ENCODE results near the gene SUPV3L1.
A peak's percentile ranks its signal among the peaks of the same experiment; 100 is the strongest.
"Not testable (repeated sequence)": the region's sequence is repeated elsewhere in the genome, so short reads cannot be mapped to it uniquely, and the experiment has no call there.

The SUPV3L1 gene

GRCh38 chr10:69168493-69168892, 11.5 kb upstream of the SUPV3L1 start:
- POLR2A ChIA-PET = no interaction called here
- no peak for DNase-seq (ENCODE audit: extremely low spot score)
- CTCF ChIA-PET = no interaction called here
- TF ChIP-seq HDGF (IDR thresholded peaks at IDR 0.05; ENCODE audit: borderline replicate concordance) (no peak), ELF4 (IDR thresholded peaks at IDR 0.05) (no peak), PKNOX1 (IDR thresholded peaks at IDR 0.05) (no peak), SP1 (IDR thresholded peaks at IDR 0.05) (no peak), FOXK2 (IDR thresholded peaks at IDR 0.05) (no peak), L3MBTL2 (conservative IDR thresholded peaks at IDR 0.05) (no peak)

- ChIA-PET CTCF (no interaction called here), POLR2A (no interaction called here)
- no peak for DNase-seq (ENCODE audit: extremely low spot score)
- TF ChIP-seq FOXK2 (IDR thresholded peaks at IDR 0.05) (no peak), FOXA1 (IDR thresholded peaks at IDR 0.05) (no peak), BHLHE40 (IDR thresholded peaks at IDR 0.05; ENCODE audit: borderline replicate concordance) (no peak), LEF1 (IDR thresholded peaks at IDR 0.05; ENCODE audit: borderline replicate concordance) (no peak), L3MBTL2 (conservative IDR thresholded peaks at IDR 0.05) (no peak), FOXM1 (IDR thresholded peaks at IDR 0.05; ENCODE audit: borderline replicate concordance) (no peak), PKNOX1 (IDR thresholded peaks at IDR 0.05) (no peak), ZNF384 (IDR thresholded peaks at IDR 0.05) (no peak), ELF4 (IDR thresholded peaks at IDR 0.05) (no peak), CTBP1 (IDR thresholded peaks at IDR 0.05; ENCODE audit: borderline replicate concordance) (no peak), HDGF (IDR thresholded peaks at IDR 0.05; ENCODE audit: borderline replicate concordance) (no peak), NFRKB (IDR thresholded peaks at IDR 0.05) (no peak), SUZ12 (IDR thresholded peaks at IDR 0.05) (no peak), TARDBP (IDR thresholded peaks at IDR 0.05) (no peak)
Observed at GRCh38 chr10:69172241-69172982, 7.6 kb upstream of the SUPV3L1 start.

GRCh38 chr10:69175326-69175725, 4.7 kb upstream of the SUPV3L1 start:
- CTCF ChIA-PET; DNase-seq (ENCODE audit: extremely low spot score): not testable (repeated sequence)
- POLR2A ChIA-PET = interaction anchor here (1.1 kb wide), 1 partner anchor 51 kb away, joined by 3 read pairs; no protein-coding TSS in a partner anchor

- CTCF ChIA-PET = no interaction called here
- POLR2A ChIA-PET = no interaction called here
- TF ChIP-seq BHLHE40 (IDR thresholded peaks at IDR 0.05; ENCODE audit: borderline replicate concordance) (no peak), NFRKB (IDR thresholded peaks at IDR 0.05) (no peak), L3MBTL2 (conservative IDR thresholded peaks at IDR 0.05) (no peak), LEF1 (IDR thresholded peaks at IDR 0.05; ENCODE audit: borderline replicate concordance) (no peak), PKNOX1 (IDR thresholded peaks at IDR 0.05) (no peak), HDGF (IDR thresholded peaks at IDR 0.05; ENCODE audit: borderline replicate concordance) (no peak), FOXM1 (IDR thresholded peaks at IDR 0.05; ENCODE audit: borderline replicate concordance) (no peak), ARNT (IDR thresholded peaks at IDR 0.05) (no peak), ZNF384 (IDR thresholded peaks at IDR 0.05) (no peak), FOXK2 (IDR thresholded peaks at IDR 0.05) (no peak), SUZ12 (IDR thresholded peaks at IDR 0.05) (no peak), SP1 (IDR thresholded peaks at IDR 0.05) (no peak), FOXA1 (IDR thresholded peaks at IDR 0.05) (no peak), TARDBP (IDR thresholded peaks at IDR 0.05) (no peak)
- no peak for DNase-seq (ENCODE audit: extremely low spot score)
Observed at GRCh38 chr10:69176823-69177222, 3.2 kb upstream of the SUPV3L1 start.

GRCh38 chr10:69179089-69179742, 818 bp upstream of the SUPV3L1 start:
- POLR2A ChIA-PET = interaction anchor here (1.4 kb wide), 1 partner anchor 37 kb away, joined by 5 read pairs; no protein-coding TSS in a partner anchor
- DNase-seq (ENCODE audit: extremely low spot score) = peak; percentile 34
- CTCF ChIA-PET = no interaction called here
- no peak for TF ChIP-seq FOXA1 (IDR thresholded peaks at IDR 0.05)
- TF ChIP-seq ELF4 (IDR thresholded peaks at IDR 0.05) = no peak
- no peak for TF ChIP-seq BHLHE40 (IDR thresholded peaks at IDR 0.05; ENCODE audit: borderline replicate concordance)
- TF ChIP-seq L3MBTL2 (conservative IDR thresholded peaks at IDR 0.05) = no peak
- no peak for TF ChIP-seq PKNOX1 (IDR thresholded peaks at IDR 0.05)
- no peak for TF ChIP-seq FOXK2 (IDR thresholded peaks at IDR 0.05)
- no peak for TF ChIP-seq FOXM1 (IDR thresholded peaks at IDR 0.05; ENCODE audit: borderline replicate concordance)
- TF ChIP-seq TARDBP (IDR thresholded peaks at IDR 0.05) = no peak
- no peak for TF ChIP-seq CTBP1 (IDR thresholded peaks at IDR 0.05; ENCODE audit: borderline replicate concordance)
- TF ChIP-seq NFRKB (IDR thresholded peaks at IDR 0.05) = no peak
- no peak for TF ChIP-seq ZNF384 (IDR thresholded peaks at IDR 0.05)
- TF ChIP-seq SP1 (IDR thresholded peaks at IDR 0.05) = no peak
- TF ChIP-seq LEF1 (IDR thresholded peaks at IDR 0.05; ENCODE audit: borderline replicate concordance) = no peak
